Prostate gland (tissue), 2 donors: Measurements from ENCODE around the gene OR56A3. TPM values are rescaled to one million over a fixed set of nuclear protein-coding genes. Genes with fewer than 3 reads are reported as not detected.

Experiments used
- DNase-seq: peaks from one replicate; pipeline ENCODE4 v3.0.0-alpha.2; 2019; ENCODE audit warnings: low spot score
- H3K27ac ChIP-seq, 2 donors: fragments of 200-600 bp; sonication (generic); 2 replicates each; pipeline ENCODE4 v1.5.1; 2017 to 2019
- H3K27me3 ChIP-seq: fragments of 200-600 bp; sonication (generic); replicated peaks from 2 replicates; pipeline ENCODE4 v1.5.1; 2019; ENCODE audit not compliant: insufficient read depth
- H3K36me3 ChIP-seq, 2 donors: fragments of 200-600 bp; sonication (generic); 1 replicate in 1 of 2; 2 replicates in 1 of 2; pipeline versions ENCODE4 v1.5.1 to v1.8.1; 2017 to 2019
- H3K4me1 ChIP-seq: fragments of 200-600 bp; sonication (generic); replicated peaks from 2 replicates; pipeline ENCODE4 v1.5.1; 2019
- H3K4me3 ChIP-seq, 2 donors: fragments of 200-600 bp; sonication (generic); 2 replicates each; pipeline ENCODE4 v1.5.1; 2017 to 2019
- H3K9me3 ChIP-seq: fragments of 200-600 bp; sonication (generic); 2 replicates; pipeline ENCODE4 v1.5.1; 2017
- POLR2A ChIP-seq: fragments of 450-650 bp; IDR thresholded peaks from one replicate; pipeline ENCODE4 v1.6.1; 2016; ENCODE audit warnings: antibody characterized with exemption, mild to moderate bottlenecking
- POLR2AphosphoS5 ChIP-seq: sonication (generic); formaldehyde crosslinking; IDR thresholded peaks from one replicate; pipeline ENCODE4 v1.6.1; 2017; ENCODE audit warnings: antibody characterized with exemption
- whole genome bisulfite sequencing: methylation state at CpG from one replicate; pipeline ENCODE4 v1.1.5; 2018; 5-methylcytosine and 5-hydroxymethylcytosine counted together
- intact Hi-C: fragments of 100-400 bp; cut with DNase I; formaldehyde crosslinking; loops from one replicate; pipeline ENCODE4 v1.14.2; 2022
- total RNA-seq, 2 donors: library from RNA; depleted of rRNA; stranded (reverse); fragments of >200 nt; gene quantifications; one replicate each; pipeline ENCODE4 v1.1.0, GENCODE V29; 2016
- TF ChIP-seq, protein P1 (sequence below), 4 experiments: fragments of 200-600 bp in 2 of 4; fragments of 450-650 bp in 2 of 4; sonication (generic) in 2 of 4; IDR thresholded peaks; 1 replicate in 3 of 4; 2 replicates in 1 of 4; pipeline ENCODE4 v1.5.1; 2016 to 2019; ENCODE audit warnings: antibody characterized with exemption in 4 of 4, mild to moderate bottlenecking in 2 of 4, moderate library complexity in 2 of 4

The OR56A3 gene
- total RNA-seq, 2 donors from 2014 or later, result 0.11 TPM; not detected in 1

- no peaks in the 10 kb centered on the region for H3K9me3 ChIP-seq
- WGBS, result 77% methylated on average over 2 of the region's 2 CpGs
- no peak overlapping the region for H3K4me3 ChIP-seq
- H3K27ac ChIP-seq, result no peak overlapping the region
- no peaks in the 10 kb centered on the region for H3K36me3 ChIP-seq
- H3K27me3 ChIP-seq, result no peaks in the 10 kb centered on the region
- H3K4me1 ChIP-seq, result no peaks in the 10 kb centered on the region
- TF ChIP-seq POLR2AphosphoS5 (no peak), POLR2A (no peak)
- TF ChIP-seq, protein P1, sequence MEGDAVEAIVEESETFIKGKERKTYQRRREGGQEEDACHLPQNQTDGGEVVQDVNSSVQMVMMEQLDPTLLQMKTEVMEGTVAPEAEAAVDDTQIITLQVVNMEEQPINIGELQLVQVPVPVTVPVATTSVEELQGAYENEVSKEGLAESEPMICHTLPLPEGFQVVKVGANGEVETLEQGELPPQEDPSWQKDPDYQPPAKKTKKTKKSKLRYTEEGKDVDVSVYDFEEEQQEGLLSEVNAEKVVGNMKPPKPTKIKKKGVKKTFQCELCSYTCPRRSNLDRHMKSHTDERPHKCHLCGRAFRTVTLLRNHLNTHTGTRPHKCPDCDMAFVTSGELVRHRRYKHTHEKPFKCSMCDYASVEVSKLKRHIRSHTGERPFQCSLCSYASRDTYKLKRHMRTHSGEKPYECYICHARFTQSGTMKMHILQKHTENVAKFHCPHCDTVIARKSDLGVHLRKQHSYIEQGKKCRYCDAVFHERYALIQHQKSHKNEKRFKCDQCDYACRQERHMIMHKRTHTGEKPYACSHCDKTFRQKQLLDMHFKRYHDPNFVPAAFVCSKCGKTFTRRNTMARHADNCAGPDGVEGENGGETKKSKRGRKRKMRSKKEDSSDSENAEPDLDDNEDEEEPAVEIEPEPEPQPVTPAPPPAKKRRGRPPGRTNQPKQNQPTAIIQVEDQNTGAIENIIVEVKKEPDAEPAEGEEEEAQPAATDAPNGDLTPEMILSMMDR (IDR thresholded peaks at IDR 0.05), result no peak
- intact Hi-C loops, result no loop called here
- DNase-seq, result no peak
Measured at GRCh38 chr11:5966958-5967357, 24.9 kb downstream of the OR56A3 start.

DNA sequence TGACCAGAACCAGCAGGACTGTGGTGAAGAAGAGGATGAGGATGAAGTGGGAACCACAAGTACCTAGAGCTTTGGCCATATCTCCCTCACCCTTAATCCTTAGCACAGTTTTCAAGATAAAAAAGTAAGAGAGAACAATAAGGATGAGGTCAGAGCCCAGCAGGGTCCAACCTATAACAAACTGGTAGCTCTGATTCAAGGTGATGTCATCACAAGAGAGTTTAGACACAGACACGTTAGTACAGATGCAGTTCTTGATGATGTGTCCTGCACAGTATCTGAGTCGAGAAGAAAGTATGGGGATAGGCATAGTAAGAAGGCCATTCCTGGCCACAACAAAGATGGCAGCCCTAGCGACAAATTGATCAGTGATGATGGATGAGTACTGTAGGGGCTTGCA is 25.7 kb downstream of the OR56A3 start:
- Histone ChIP-seq H3K27ac (no peak overlapping the region), H3K36me3 (no peaks in the 10 kb centered on the region), H3K9me3 (no peaks in the 10 kb centered on the region), H3K4me1 (no peaks in the 10 kb centered on the region), H3K27me3 (no peaks in the 10 kb centered on the region), H3K4me3 (no peak overlapping the region)
- no peak for DNase-seq
- intact Hi-C loops, result no loop called here
- TF ChIP-seq POLR2AphosphoS5 (no peak), POLR2A (no peak)
- TF ChIP-seq, protein P1 (IDR thresholded peaks at IDR 0.05), result no peak
- 54% methylated on average over 3 of the region's 3 CpGs for WGBS

- Histone ChIP-seq H3K27ac (no peak within 1 kb of the TSS), H3K27me3 (no peaks in the 10 kb centered on the region), H3K36me3 (no peaks in the 10 kb centered on the region), H3K4me1 (no peaks in the 10 kb centered on the region), H3K9me3 (no peaks in the 10 kb centered on the region), H3K4me3 (no peak within 1 kb of the TSS)
- TF ChIP-seq, protein P1 (IDR thresholded peaks at IDR 0.05), result no peak
- no peak for TF ChIP-seq POLR2A
- no peak for TF ChIP-seq POLR2AphosphoS5
- intact Hi-C loops, result no loop called here
- DNase-seq, result no peak
Measured at GRCh38 chr11:5968394-5968793, 26.3 kb downstream of the OR56A3 start, which contains the start of gene OR56A5. OR56A5 (minus strand) TSS chr11:5968494; CDS start chr11:5968494, 0 bp downstream.

- WGBS, result 66% methylated on average over 1 of the region's 1 CpG
- H3K9me3 ChIP-seq, result no peaks in the 10 kb centered on the region
- TF ChIP-seq POLR2AphosphoS5, result no peak
- H3K36me3 ChIP-seq, result no peaks in the 10 kb centered on the region
- no peaks in the 10 kb centered on the region for H3K4me1 ChIP-seq
- no peak overlapping the region for H3K4me3 ChIP-seq
- DNase-seq, result no peak
- no peak overlapping the region for H3K27ac ChIP-seq
- intact Hi-C loops, result no loop called here
- no peaks in the 10 kb centered on the region for H3K27me3 ChIP-seq
Measured at GRCh38 chr11:5973530-5973929, 31.5 kb downstream of the OR56A3 start.

GRCh38 chr11:5983443-5983842 is 41.4 kb downstream of the OR56A3 start:
- no peak overlapping the region for H3K27ac ChIP-seq
- DNase-seq, result no peak
- H3K9me3 ChIP-seq, result no peaks in the 10 kb centered on the region
- no peaks in the 10 kb centered on the region for H3K27me3 ChIP-seq
- intact Hi-C loops, result no loop called here
- no peaks in the 10 kb centered on the region for H3K4me1 ChIP-seq
- TF ChIP-seq POLR2A, result no peak
- no peak for TF ChIP-seq POLR2AphosphoS5
- TF ChIP-seq, protein P1 (IDR thresholded peaks at IDR 0.05), result no peak
- WGBS, result 55% methylated on average over 1 of the region's 1 CpG
- H3K36me3 ChIP-seq, result no peaks in the 10 kb centered on the region
- H3K4me3 ChIP-seq, result no peak overlapping the region
